HK-2 (cell line): ENCODE measurements around the gene ISG20L2.

Experiments
- DNase-seq: peaks from one replicate; pipeline ENCODE4 v3.0.0-alpha.2; 2018; ENCODE audit not compliant: unreplicated experiment

The ISG20L2 gene

GRCh38 chr1:156740741-156741480 lies 12.3 kb upstream of the ISG20L2 start, which contains the start of gene MRPL24:
MRPL24 (minus strand) TSS chr1:156741088; CDS start chr1:156738704, 2,384 bp downstream.
- peak; percentile 99 for DNase-seq

- DNase-seq: no peak
These were observed 11.7 kb upstream of the ISG20L2 start for GRCh38 chr1:156740237-156740740.

GRCh38 chr1:156738916-156739315 lies 10.3 kb upstream of the ISG20L2 start:
- DNase-seq: no peak

GRCh38 chr1:156738407-156738806 lies 9.8 kb upstream of the ISG20L2 start:
- no peak for DNase-seq

GRCh38 chr1:156733989-156734584 lies 5.5 kb upstream of the ISG20L2 start:
- no peak for DNase-seq

- no peak for DNase-seq
These were observed 504 bp downstream of the ISG20L2 start, which contains the start of gene METTL25B for GRCh38 chr1:156727926-156728598. METTL25B (plus strand) TSS chr1:156728469; CDS start chr1:156729105, 636 bp downstream.

GRCh38 chr1:156727492-156727891 lies 1.1 kb downstream of the ISG20L2 start:
- no peak for DNase-seq

- peak; percentile 57 for DNase-seq
These were observed 1.9 kb downstream of the ISG20L2 start for GRCh38 chr1:156726549-156727226.

GRCh38 chr1:156725683-156726280 lies 2.8 kb downstream of the ISG20L2 start:
- peak; percentile 89 for DNase-seq

GRCh38 chr1:156721535-156721934 lies 7.0 kb downstream of the ISG20L2 start:
- DNase-seq: no peak

GRCh38 chr1:156721131-156721530 lies 7.4 kb downstream of the ISG20L2 start:
- DNase-seq: no peak

- no peak for DNase-seq
These were observed 11.2 kb downstream of the ISG20L2 start for GRCh38 chr1:156717351-156717750.

- DNase-seq: no peak
These were observed 13.7 kb downstream of the ISG20L2 start for GRCh38 chr1:156714830-156715229.

GRCh38 chr1:156712626-156713025 lies 15.9 kb downstream of the ISG20L2 start:
- DNase-seq: no peak

- DNase-seq: no peak
These were observed 17.4 kb downstream of the ISG20L2 start for GRCh38 chr1:156711011-156711817.

- DNase-seq: no peak
These were observed 18.6 kb downstream of the ISG20L2 start for GRCh38 chr1:156709757-156710489.

GRCh38 chr1:156709031-156709430 lies 19.5 kb downstream of the ISG20L2 start:
- DNase-seq: no peak

GRCh38 chr1:156708218-156708661 lies 20.3 kb downstream of the ISG20L2 start:
- DNase-seq: no peak

GRCh38 chr1:156707417-156708217 lies 20.9 kb downstream of the ISG20L2 start:
- DNase-seq: no peak
